Measurements from ENCODE around the gene MVB12B. TPM values are rescaled to one million over a fixed set of nuclear protein-coding genes. Genes with fewer than 3 reads are reported as not detected.

Gene MVB12B
- total and polyA plus RNA-seq, 8 donors = 2.3 to 21.9 (median 6.4) TPM

DNA sequence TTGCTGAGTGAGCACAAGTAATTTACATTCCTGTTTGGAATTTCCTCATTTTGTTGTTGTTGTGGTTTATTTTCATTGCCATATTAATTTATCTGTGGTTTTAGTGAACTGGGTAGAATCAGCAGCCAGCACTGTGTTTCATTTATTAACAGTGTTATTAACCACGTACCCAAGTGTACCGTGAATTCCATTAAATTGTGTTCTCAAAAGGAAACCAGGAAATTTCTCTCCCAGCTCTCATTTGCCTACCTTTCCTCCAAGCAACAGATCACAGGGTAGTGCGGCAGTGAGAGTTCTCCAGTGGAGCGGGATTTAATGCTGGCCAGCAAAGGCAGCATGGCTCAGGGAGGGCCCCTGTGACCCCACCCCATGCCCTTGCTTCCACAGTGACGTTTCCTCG lies 54.6 kb downstream of the MVB12B start:
- no peaks in the 10 kb centered on the region for H3K27me3 ChIP-seq
- H3K27ac ChIP-seq = no peak overlapping the region
- no peak for DNase-seq
- H3K36me3 ChIP-seq = peaks cover 5 to 30% (median 12%) of the 10 kb centered on the region in 4 donors
- H3K4me3 ChIP-seq = no peak overlapping the region
- no peaks in the 10 kb centered on the region for H3K9me3 ChIP-seq
- H3K4me1 ChIP-seq = peaks cover 0 to 21% (median 14%) of the 10 kb centered on the region in 4 donors
- TF ChIP-seq POLR2A (IDR thresholded peaks at IDR 0.05) = no peak
- TF ChIP-seq POLR2AphosphoS5 (IDR thresholded peaks at IDR 0.05) = no peak
- TF ChIP-seq EP300 (IDR thresholded peaks at IDR 0.05) = no peak
- TF ChIP-seq, protein P1, sequence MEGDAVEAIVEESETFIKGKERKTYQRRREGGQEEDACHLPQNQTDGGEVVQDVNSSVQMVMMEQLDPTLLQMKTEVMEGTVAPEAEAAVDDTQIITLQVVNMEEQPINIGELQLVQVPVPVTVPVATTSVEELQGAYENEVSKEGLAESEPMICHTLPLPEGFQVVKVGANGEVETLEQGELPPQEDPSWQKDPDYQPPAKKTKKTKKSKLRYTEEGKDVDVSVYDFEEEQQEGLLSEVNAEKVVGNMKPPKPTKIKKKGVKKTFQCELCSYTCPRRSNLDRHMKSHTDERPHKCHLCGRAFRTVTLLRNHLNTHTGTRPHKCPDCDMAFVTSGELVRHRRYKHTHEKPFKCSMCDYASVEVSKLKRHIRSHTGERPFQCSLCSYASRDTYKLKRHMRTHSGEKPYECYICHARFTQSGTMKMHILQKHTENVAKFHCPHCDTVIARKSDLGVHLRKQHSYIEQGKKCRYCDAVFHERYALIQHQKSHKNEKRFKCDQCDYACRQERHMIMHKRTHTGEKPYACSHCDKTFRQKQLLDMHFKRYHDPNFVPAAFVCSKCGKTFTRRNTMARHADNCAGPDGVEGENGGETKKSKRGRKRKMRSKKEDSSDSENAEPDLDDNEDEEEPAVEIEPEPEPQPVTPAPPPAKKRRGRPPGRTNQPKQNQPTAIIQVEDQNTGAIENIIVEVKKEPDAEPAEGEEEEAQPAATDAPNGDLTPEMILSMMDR (IDR thresholded peaks at IDR 0.05) = no peak
- WGBS, 5 donors = 83 to 92% (median 88%) methylated on average over 6 of the region's 6 CpGs
- intact Hi-C loops (cut with DNase I; ENCODE audit: low total_unique reads) = no loop called here

- no peak for DNase-seq
- no peak overlapping the region for H3K27ac ChIP-seq
- TF ChIP-seq EP300 (IDR thresholded peaks at IDR 0.05) (no peak), POLR2A (IDR thresholded peaks at IDR 0.05) (no peak), POLR2AphosphoS5 (IDR thresholded peaks at IDR 0.05) (no peak)
- TF ChIP-seq, protein P1 (IDR thresholded peaks at IDR 0.05) = no peak
- intact Hi-C loops (cut with DNase I; ENCODE audit: low total_unique reads) = no loop called here
- H3K4me3 ChIP-seq = no peak overlapping the region
- H3K36me3 ChIP-seq = peaks cover 5 to 50% (median 22%) of the 10 kb centered on the region in 4 donors
- no peaks in the 10 kb centered on the region for H3K9me3 ChIP-seq
- H3K4me1 ChIP-seq = peaks cover 7 to 15% (median 11%) of the 10 kb centered on the region in 4 donors
- 78 to 90% (median 87%) methylated on average over 3 of the region's 3 CpGs for WGBS, 5 donors
- no peaks in the 10 kb centered on the region for H3K27me3 ChIP-seq
These were observed 56.9 kb downstream of the MVB12B start for GRCh38 chr9:126383406-126384046.

GRCh38 chr9:126384926-126385325 lies 58.3 kb downstream of the MVB12B start:
- H3K4me3 ChIP-seq = no peak overlapping the region
- no peaks in the 10 kb centered on the region for H3K27me3 ChIP-seq
- H3K36me3 ChIP-seq = peaks cover 5 to 50% (median 22%) of the 10 kb centered on the region in 4 donors
- WGBS, 5 donors = 91 to 98% (median 97%) methylated on average over 7 of the region's 7 CpGs
- H3K9me3 ChIP-seq = no peaks in the 10 kb centered on the region
- DNase-seq = no peak
- H3K4me1 ChIP-seq = peaks cover 7 to 29% (median 18%) of the 10 kb centered on the region in 4 donors
- intact Hi-C loops (cut with DNase I; ENCODE audit: low total_unique reads) = no loop called here
- H3K27ac ChIP-seq = no peak overlapping the region
- TF ChIP-seq EP300 (IDR thresholded peaks at IDR 0.05) (no peak), POLR2AphosphoS5 (IDR thresholded peaks at IDR 0.05) (no peak), POLR2A (IDR thresholded peaks at IDR 0.05) (no peak)
- TF ChIP-seq, protein P1 (IDR thresholded peaks at IDR 0.05) = no peak

DNA sequence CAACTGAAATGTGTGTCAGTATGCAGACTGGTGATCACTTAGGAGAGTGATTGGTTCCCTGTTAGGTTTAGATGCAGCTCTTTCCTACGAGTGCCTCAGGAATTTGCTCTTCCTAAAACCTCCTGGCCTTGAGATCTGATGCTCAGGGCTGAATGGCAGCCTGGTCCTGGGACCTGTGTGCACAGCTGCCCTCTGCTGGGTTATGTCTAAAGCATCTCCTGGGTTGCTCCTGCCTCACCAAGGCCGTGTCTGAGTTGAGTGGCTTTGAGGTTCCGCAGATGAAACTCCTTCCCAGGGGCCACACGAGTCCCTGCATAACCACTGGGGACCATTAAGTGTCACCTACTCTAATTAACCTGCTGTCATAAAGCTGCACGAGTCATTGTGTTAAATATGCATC lies 59.5 kb downstream of the MVB12B start:
- peak in 1 of 2 donors; percentile 58 for DNase-seq
- TF ChIP-seq, protein P1 (IDR thresholded peaks at IDR 0.05) = no peak
- TF ChIP-seq POLR2A (IDR thresholded peaks at IDR 0.05) (no peak), POLR2AphosphoS5 (IDR thresholded peaks at IDR 0.05) (no peak), EP300 (IDR thresholded peaks at IDR 0.05) (no peak)
- Histone ChIP-seq H3K27ac (peak overlapping the region in 1 of 5 donors; percentile 36), H3K4me3 (no peak overlapping the region), H3K36me3 (peaks cover 5 to 42% (median 18%) of the 10 kb centered on the region in 4 donors), H3K9me3 (no peaks in the 10 kb centered on the region), H3K4me1 (peaks cover 7 to 33% (median 18%) of the 10 kb centered on the region in 4 donors), H3K27me3 (no peaks in the 10 kb centered on the region)
- WGBS, 5 donors = 80 to 84% (median 81%) methylated on average over 5 of the region's 5 CpGs
- intact Hi-C loops (cut with DNase I; ENCODE audit: low total_unique reads) = no loop called here
